ENCODE measurements around the gene SLC39A3. TPM values are rescaled to one million over a fixed set of nuclear protein-coding genes. Genes with fewer than 3 reads are reported as not detected.

Gene SLC39A3
- total RNA-seq (2014; rRNA removed; shearing (Covaris generic)), result 26.0 and 42.3 TPM in 2 replicates

- DNase-seq (ENCODE audit: low spot score), result peak; percentile 93
Observed at GRCh38 chr19:2739602-2740313, at the start of gene SLC39A3. TSS of gene SLC39A3 (minus strand) at chr19:2740017. CDS start at chr19:2737257, 2,760 bp downstream.

- no peak for DNase-seq (ENCODE audit: low spot score)
Observed at GRCh38 chr19:2788237-2788636, 48.4 kb upstream of the SLC39A3 start.

GRCh38 chr19:2787115-2787514 lies 47.3 kb upstream of the SLC39A3 start:
- no peak for DNase-seq (ENCODE audit: low spot score)

GRCh38 chr19:2785244-2785997 lies 45.6 kb upstream of the SLC39A3 start, which contains the start of gene THOP1:
TSS of gene THOP1 (plus strand) at chr19:2785503. CDS start at chr19:2785663, 160 bp downstream.
- DNase-seq (ENCODE audit: low spot score), result peak; percentile 98

GRCh38 chr19:2783781-2784145 lies 43.9 kb upstream of the SLC39A3 start:
- DNase-seq (ENCODE audit: low spot score), result no peak

- DNase-seq (ENCODE audit: low spot score), result peak; percentile 99
Observed at GRCh38 chr19:2782936-2783780, 43.3 kb upstream of the SLC39A3 start, which contains the start of gene SGTA. TSS of gene SGTA (minus strand) at chr19:2783273. CDS start at chr19:2769068, 14,205 bp downstream.

GRCh38 chr19:2782329-2782935 lies 42.6 kb upstream of the SLC39A3 start:
- no peak for DNase-seq (ENCODE audit: low spot score)

- DNase-seq (ENCODE audit: low spot score), result no peak
Observed at GRCh38 chr19:2780284-2780683, 40.5 kb upstream of the SLC39A3 start.

GRCh38 chr19:2779121-2779740 lies 39.4 kb upstream of the SLC39A3 start:
- DNase-seq (ENCODE audit: low spot score), result no peak

GRCh38 chr19:2777952-2778683 lies 38.3 kb upstream of the SLC39A3 start:
- no peak for DNase-seq (ENCODE audit: low spot score)

- peak; percentile 38 for DNase-seq (ENCODE audit: low spot score)
Observed at GRCh38 chr19:2775556-2776430, 36.0 kb upstream of the SLC39A3 start.

- no peak for DNase-seq (ENCODE audit: low spot score)
Observed at GRCh38 chr19:2774953-2775555, 35.2 kb upstream of the SLC39A3 start.

- DNase-seq (ENCODE audit: low spot score), result no peak
Observed at GRCh38 chr19:2774083-2774679, 34.4 kb upstream of the SLC39A3 start.

GRCh38 chr19:2771786-2772674 lies 32.2 kb upstream of the SLC39A3 start:
- no peak for DNase-seq (ENCODE audit: low spot score)

- DNase-seq (ENCODE audit: low spot score), result no peak
Observed at GRCh38 chr19:2770055-2771013, 30.5 kb upstream of the SLC39A3 start.

GRCh38 chr19:2769218-2769617 lies 29.4 kb upstream of the SLC39A3 start:
- DNase-seq (ENCODE audit: low spot score), result no peak

All from H4 (cell line).